Activated T-helper 17 cell treated with anti-CD3 and anti-CD28 coated beads, Interleukin-2, amount 50 U/mL, for 72 hours (primary cell): ENCODE results near the gene PRDM5. TPM values are rescaled to one million over a fixed set of nuclear protein-coding genes. Genes with fewer than 3 reads are reported as not detected.
A peak's percentile ranks its signal among the peaks of the same experiment; 100 is the strongest.

Source experiments
- ATAC-seq: fragments of 150-1000 bp; cut with Tn5 transposase; replicated peaks from 2 replicates; pipeline ENCODE4 v1.10.0; 2021; ENCODE audit warnings: mild to moderate bottlenecking, moderate library complexity
- H3K27ac Mint-ChIP-seq: one replicate; pipeline ENCODE4 v1.8.0; 2022; ENCODE audit warnings: mixed read lengths
- H3K27me3 Mint-ChIP-seq: one replicate; pipeline ENCODE4 v1.8.0; 2022; ENCODE audit warnings: mixed read lengths
- H3K36me3 Mint-ChIP-seq: one replicate; pipeline ENCODE4 v1.8.0; 2022; ENCODE audit warnings: low read depth, mild to moderate bottlenecking, mixed read lengths
- H3K4me1 Mint-ChIP-seq: one replicate; pipeline ENCODE4 v1.8.0; 2022; ENCODE audit warnings: mixed read lengths
- H3K4me3 Mint-ChIP-seq: one replicate; pipeline ENCODE4 v1.8.0; 2022; ENCODE audit warnings: mild to moderate bottlenecking, mixed read lengths
- H3K9me3 Mint-ChIP-seq: one replicate; pipeline ENCODE4 v1.8.0; 2022; ENCODE audit warnings: mixed read lengths
- total RNA-seq, 2 donors: library from RNA; stranded (reverse); gene quantifications; one replicate each; pipeline ENCODE4 v1.2.3, GENCODE V29; 2022

The PRDM5 gene
- total RNA-seq, 2 donors from 2014 or later = 0.21 to 0.52 TPM

DNA sequence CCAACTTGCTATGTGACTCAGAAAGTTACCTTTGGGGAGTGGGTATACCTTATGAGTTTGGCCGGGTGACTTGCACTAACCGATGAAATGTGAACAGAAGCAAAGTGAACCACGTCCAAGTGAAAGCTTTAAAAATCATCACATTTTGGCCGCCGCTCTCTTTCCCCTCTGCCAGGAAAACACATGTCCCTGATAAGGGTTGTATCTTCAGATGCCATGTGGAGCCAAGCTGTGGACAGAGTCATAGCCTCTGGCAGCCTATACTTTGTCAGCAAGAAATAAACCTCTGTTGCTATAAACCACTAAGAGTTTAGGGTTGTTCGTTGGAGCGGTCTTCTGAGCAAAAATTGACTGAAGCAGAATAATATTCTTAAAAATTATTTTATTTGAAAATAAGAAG, 92.3 kb downstream of the PRDM5 start:
- H3K9me3 Mint-ChIP-seq = no peaks in the 10 kb centered on the region
- no peak overlapping the region for H3K4me3 Mint-ChIP-seq
- H3K27me3 Mint-ChIP-seq = peaks cover 5% of the 10 kb centered on the region
- ATAC-seq = no peak
- no peaks in the 10 kb centered on the region for H3K36me3 Mint-ChIP-seq
- H3K27ac Mint-ChIP-seq = no peak overlapping the region
- no peaks in the 10 kb centered on the region for H3K4me1 Mint-ChIP-seq

DNA sequence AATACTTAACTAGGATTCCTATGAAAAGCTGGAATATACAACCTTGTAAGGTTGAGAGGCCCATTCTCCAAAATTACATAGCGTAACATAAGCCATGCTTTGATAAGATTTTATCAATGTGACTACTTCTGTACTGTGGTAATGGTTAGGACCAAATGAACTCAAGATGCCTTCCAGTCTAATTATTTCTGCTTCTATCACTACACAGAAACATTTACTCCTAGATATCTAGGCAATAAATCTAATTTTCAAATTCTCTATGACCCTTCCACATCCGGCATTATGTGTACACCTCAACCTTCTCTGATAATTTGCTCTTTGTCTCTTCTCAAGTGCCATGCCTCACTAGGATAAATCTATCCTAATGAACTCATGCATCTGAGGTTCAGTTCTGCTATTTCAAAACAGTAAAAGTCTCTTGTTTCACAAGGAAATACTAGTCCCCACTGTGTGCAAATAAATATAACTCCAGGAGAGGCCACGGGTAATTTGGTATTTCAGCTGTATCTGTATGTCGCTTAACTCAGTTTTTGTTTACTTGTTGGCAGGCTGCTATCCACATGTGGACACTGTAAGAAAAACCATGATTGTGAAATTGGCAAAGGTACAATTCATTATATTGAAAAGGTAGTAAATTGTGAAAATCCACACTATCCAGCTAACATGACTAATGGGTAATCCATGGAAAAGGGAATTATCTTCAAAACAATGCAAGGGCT, 93.3 kb downstream of the PRDM5 start:
- no peak overlapping the region for H3K27ac Mint-ChIP-seq
- peaks cover 5% of the 10 kb centered on the region for H3K27me3 Mint-ChIP-seq
- H3K9me3 Mint-ChIP-seq = no peaks in the 10 kb centered on the region
- no peak overlapping the region for H3K4me3 Mint-ChIP-seq
- no peaks in the 10 kb centered on the region for H3K36me3 Mint-ChIP-seq
- no peaks in the 10 kb centered on the region for H3K4me1 Mint-ChIP-seq
- ATAC-seq = no peak

DNA sequence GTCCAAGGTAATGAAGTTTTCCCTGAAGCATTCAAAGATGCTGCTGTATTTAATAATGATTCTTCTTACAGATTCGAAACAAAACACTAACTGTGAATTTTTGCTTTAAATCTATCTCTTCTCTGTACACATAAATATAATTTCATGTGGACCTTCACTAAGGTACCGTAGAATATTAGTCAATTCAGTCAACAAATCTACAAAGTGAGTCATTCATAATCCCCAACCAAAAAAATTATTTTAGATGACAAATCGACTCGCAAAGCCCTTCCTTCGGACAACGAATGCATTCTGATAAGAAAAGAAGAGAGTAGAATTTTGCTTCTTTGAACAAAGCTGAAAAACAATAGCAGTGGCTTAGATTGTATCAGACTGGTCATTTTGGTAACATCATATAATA, 95.7 kb downstream of the PRDM5 start:
- ATAC-seq = no peak
- H3K4me3 Mint-ChIP-seq = no peak overlapping the region
- H3K4me1 Mint-ChIP-seq = no peaks in the 10 kb centered on the region
- peaks cover 5% of the 10 kb centered on the region for H3K27me3 Mint-ChIP-seq
- no peaks in the 10 kb centered on the region for H3K36me3 Mint-ChIP-seq
- no peaks in the 10 kb centered on the region for H3K9me3 Mint-ChIP-seq
- H3K27ac Mint-ChIP-seq = no peak overlapping the region

DNA sequence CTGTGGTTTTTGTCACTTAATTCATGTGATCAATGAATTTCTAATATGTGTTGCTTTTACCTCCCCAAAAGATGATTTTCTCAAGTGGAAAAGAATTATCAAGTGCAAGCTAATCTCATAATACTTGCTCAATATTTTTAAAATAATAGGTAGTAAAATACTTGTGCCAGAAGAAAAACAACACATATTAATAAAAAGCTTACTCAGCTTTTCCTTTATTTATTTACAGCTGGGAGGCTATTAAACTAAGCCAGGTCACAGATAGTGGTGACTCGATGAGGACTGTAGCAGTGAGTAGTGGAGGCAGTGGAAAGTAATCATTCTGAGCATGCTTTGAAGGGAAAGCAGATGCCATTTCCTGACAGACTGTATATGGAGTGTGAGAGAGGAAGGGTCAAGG, 96.1 kb downstream of the PRDM5 start:
- Mint-ChIP-seq H3K4me3 (no peak overlapping the region), H3K9me3 (no peaks in the 10 kb centered on the region), H3K36me3 (no peaks in the 10 kb centered on the region), H3K27ac (no peak overlapping the region), H3K27me3 (peaks cover 5% of the 10 kb centered on the region), H3K4me1 (no peaks in the 10 kb centered on the region)
- no peak for ATAC-seq

DNA sequence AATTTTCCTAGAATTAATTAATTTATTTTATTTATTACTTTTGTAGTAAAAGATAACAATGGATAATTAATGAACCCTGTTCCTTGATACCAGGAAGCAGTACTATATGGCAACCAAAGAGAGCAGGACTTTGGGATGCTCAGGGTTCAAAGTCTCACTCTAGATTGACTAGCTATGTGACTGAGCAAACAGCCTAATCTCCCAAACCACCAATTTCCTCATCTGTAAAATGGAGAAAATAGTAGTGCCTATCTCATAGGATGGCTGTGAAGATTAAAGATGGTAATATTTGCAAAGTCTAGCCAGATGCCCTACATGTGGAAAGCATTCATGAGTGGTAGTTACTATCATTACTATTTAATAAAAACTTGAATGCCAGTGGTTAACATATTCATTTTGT, 97.6 kb downstream of the PRDM5 start:
- Mint-ChIP-seq H3K36me3 (no peaks in the 10 kb centered on the region), H3K4me1 (peaks cover 1% of the 10 kb centered on the region), H3K4me3 (no peak overlapping the region), H3K27me3 (peaks cover 5% of the 10 kb centered on the region), H3K9me3 (no peaks in the 10 kb centered on the region), H3K27ac (no peak overlapping the region)
- no peak for ATAC-seq

DNA sequence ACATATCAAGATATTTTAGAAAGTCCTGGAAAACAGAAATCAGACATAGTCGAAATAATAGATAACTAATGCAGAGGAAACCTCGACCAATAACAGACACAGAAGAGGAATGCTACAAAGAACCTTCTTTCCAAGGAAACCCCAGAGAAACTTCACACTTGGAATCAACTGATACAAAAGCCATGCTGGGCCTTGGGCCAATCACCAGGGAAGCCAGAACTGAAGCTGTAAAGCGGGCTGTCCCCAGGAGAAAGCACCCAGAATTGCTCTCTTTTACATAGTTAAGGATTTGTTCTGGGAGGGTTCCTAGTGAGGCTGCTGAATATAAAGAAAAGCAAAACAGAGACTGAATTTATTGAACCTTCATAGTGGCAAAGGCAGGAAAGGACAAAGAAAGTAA, 100.5 kb downstream of the PRDM5 start:
- Mint-ChIP-seq H3K4me1 (peaks cover 6% of the 10 kb centered on the region), H3K27ac (no peak overlapping the region), H3K27me3 (no peaks in the 10 kb centered on the region), H3K4me3 (no peak overlapping the region), H3K9me3 (no peaks in the 10 kb centered on the region), H3K36me3 (no peaks in the 10 kb centered on the region)
- ATAC-seq = no peak

DNA sequence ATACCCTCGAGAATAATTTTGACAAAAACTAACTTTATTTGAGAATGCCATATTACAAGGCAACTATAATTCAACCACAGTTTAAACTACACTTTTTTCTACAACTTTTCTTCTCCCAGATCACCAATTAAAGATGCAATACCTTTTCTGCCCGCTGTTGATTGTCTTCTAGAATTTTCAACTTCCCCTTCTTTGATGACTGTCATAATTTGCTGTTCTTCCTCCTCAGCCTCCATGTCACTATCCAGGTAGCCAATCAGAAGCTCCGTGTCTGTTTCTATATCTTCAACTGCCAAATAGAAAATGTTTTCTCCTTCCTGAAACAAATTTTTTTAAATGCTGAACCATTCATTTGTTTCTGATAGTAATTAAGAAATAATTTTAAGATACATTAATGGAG, 101.5 kb downstream of the PRDM5 start:
- Mint-ChIP-seq H3K27ac (no peak overlapping the region), H3K36me3 (no peaks in the 10 kb centered on the region), H3K4me3 (no peak overlapping the region), H3K27me3 (peaks cover 4% of the 10 kb centered on the region), H3K4me1 (peaks cover 12% of the 10 kb centered on the region), H3K9me3 (no peaks in the 10 kb centered on the region)
- no peak for ATAC-seq

DNA sequence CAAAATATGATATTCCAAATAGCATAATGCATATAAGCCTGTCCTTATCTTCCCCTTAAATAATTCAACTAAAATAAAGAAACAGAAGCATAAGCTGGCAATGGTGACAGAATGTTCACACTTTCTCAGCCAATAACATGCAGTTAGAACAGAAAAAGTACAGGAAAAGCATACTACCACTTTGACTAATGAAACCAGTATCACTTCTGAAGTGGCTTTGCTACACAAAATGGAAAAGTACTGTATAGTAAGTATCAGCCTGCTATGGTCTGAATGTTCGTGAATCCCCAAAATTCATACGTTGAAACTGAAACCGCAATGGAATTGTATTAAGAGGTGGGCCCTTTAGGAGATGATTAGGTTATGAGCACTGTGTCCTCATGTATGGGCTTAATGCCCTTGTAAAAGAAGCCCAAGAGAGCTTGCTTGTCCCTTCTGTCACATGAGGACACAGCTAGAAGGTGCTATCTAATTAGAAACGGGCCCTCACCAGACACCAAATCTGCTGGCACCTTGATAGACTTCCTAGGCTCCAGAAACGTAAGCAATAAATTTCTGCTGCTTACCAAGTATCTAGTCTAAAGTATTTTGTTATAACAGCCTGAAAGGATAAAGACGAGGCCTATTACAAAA, 102.6 kb downstream of the PRDM5 start:
- H3K27me3 Mint-ChIP-seq = peaks cover 4% of the 10 kb centered on the region
- H3K4me3 Mint-ChIP-seq = no peak overlapping the region
- no peak overlapping the region for H3K27ac Mint-ChIP-seq
- no peaks in the 10 kb centered on the region for H3K9me3 Mint-ChIP-seq
- no peaks in the 10 kb centered on the region for H3K36me3 Mint-ChIP-seq
- H3K4me1 Mint-ChIP-seq = peaks cover 12% of the 10 kb centered on the region
- peak; percentile 96 for ATAC-seq

DNA sequence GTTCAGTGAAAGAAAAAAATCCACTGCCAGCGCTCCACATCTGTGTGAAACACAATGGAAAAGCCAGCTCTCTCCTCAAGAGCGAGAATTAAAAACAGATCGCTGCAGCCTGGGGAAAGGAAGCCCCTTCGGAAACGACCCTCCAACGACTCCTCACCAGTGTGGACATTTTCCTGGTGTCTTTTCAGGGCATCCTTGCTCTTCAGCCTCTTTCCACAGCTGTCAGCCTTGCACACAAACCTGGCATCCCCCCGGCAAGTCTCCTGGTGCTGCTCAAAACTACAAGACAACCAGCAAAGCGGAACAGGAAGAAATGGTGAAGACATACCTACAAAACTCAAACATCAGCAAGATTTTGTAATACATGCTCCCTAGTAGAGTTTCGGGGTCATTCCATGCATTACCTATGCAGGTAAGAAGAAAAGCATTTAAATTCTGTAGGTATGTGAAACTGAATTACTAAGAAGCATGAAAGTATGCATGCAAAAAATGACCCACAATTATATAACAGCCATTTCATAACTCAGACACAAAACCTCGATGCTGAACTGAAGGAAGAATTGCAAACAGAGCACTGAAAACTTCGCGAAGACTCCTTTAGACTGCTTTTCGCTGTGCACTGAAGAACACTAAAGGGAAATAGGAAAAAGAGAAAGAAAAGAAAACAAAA, 106.1 kb downstream of the PRDM5 start:
- Mint-ChIP-seq H3K36me3 (no peaks in the 10 kb centered on the region), H3K9me3 (no peaks in the 10 kb centered on the region), H3K4me3 (peak overlapping the region; percentile 35), H3K27me3 (peaks cover 4% of the 10 kb centered on the region), H3K27ac (no peak overlapping the region), H3K4me1 (peaks cover 12% of the 10 kb centered on the region)
- no peak for ATAC-seq

DNA sequence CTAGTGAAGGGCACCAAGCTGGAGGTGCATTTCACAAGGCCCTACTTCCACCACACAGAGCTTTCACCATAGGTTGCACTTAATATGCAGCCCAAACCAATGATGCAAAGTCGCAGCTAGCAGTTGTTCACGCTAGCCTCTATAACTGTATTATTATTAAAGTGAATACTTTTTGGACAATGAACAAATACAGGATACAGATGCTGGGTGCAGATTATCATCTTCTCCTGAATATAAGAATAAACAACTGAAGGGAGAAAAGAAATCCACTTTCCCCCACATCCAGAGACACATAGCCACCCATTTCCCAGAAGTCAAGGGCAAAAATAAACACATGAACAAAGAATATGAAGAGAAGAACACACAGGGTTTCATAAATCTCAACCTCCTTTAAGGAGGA, 107.2 kb downstream of the PRDM5 start:
- ATAC-seq = no peak
- H3K4me1 Mint-ChIP-seq = peaks cover 12% of the 10 kb centered on the region
- H3K27ac Mint-ChIP-seq = no peak overlapping the region
- no peaks in the 10 kb centered on the region for H3K36me3 Mint-ChIP-seq
- H3K4me3 Mint-ChIP-seq = no peak overlapping the region
- H3K9me3 Mint-ChIP-seq = no peaks in the 10 kb centered on the region
- H3K27me3 Mint-ChIP-seq = peaks cover 4% of the 10 kb centered on the region

DNA sequence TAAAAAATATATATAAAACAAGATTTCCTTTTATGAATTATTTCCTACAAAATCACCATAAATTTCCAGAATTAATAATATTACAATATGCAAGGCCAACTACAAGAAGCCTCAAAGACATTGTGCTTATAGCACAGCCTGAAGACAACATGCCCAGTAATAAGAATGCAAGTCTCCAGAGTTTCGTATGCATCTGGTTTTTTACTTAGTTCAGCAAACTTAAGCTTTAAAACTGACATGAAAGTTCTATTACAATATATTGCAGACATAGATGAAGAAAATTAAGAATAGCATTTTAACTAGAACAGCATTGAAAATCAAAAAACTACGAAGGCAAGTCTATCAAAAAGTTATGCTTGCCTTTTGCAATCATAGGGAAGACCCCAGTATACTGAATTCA, 107.6 kb downstream of the PRDM5 start:
- H3K9me3 Mint-ChIP-seq = no peaks in the 10 kb centered on the region
- H3K4me3 Mint-ChIP-seq = no peak overlapping the region
- H3K36me3 Mint-ChIP-seq = no peaks in the 10 kb centered on the region
- H3K27me3 Mint-ChIP-seq = peaks cover 4% of the 10 kb centered on the region
- H3K4me1 Mint-ChIP-seq = peaks cover 10% of the 10 kb centered on the region
- no peak overlapping the region for H3K27ac Mint-ChIP-seq
- ATAC-seq = no peak

DNA sequence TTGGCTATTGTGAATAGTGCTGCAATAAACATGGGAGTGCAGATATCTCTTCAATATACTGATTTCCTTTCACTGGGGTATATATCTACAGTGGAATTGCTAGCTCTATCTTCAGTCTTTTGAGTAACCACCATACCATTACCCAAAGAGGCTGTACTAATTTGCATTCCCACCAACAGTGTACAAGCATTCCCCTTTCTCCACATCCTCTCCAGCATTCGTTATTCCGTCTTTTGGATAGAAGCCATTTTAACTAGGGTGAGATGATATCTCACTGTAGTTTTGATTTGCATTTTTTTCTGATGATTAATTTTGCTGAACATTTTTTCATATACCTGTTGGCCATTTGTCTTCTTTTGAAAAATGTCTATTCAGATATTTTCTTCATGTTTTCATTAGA, 110.3 kb downstream of the PRDM5 start:
- Mint-ChIP-seq H3K4me3 (no peak overlapping the region), H3K9me3 (no peaks in the 10 kb centered on the region), H3K27me3 (peaks cover 4% of the 10 kb centered on the region), H3K4me1 (peaks cover 6% of the 10 kb centered on the region), H3K27ac (no peak overlapping the region), H3K36me3 (no peaks in the 10 kb centered on the region)
- ATAC-seq = no peak

DNA sequence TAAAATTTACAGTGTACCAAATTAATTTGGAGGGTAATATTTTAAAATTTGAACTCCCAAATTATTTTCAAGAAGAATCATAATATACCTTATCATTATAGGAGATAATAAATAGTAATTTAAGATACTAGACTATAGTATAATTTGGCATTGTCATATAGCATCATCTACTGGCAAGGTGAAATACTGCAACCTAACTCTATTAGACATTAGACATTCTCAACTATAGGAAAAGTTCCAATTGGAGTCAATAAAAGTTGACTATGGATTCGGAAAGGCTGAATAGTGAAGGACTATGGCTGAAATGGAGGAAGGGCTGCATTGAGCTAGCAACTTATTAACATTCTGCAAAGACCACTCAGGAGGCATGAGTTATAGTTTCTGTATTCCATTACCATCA, 113.0 kb downstream of the PRDM5 start:
- H3K4me3 Mint-ChIP-seq = no peak overlapping the region
- no peaks in the 10 kb centered on the region for H3K36me3 Mint-ChIP-seq
- H3K9me3 Mint-ChIP-seq = peaks cover 3% of the 10 kb centered on the region
- H3K27ac Mint-ChIP-seq = no peak overlapping the region
- H3K27me3 Mint-ChIP-seq = no peaks in the 10 kb centered on the region
- ATAC-seq = no peak
- H3K4me1 Mint-ChIP-seq = no peaks in the 10 kb centered on the region

DNA sequence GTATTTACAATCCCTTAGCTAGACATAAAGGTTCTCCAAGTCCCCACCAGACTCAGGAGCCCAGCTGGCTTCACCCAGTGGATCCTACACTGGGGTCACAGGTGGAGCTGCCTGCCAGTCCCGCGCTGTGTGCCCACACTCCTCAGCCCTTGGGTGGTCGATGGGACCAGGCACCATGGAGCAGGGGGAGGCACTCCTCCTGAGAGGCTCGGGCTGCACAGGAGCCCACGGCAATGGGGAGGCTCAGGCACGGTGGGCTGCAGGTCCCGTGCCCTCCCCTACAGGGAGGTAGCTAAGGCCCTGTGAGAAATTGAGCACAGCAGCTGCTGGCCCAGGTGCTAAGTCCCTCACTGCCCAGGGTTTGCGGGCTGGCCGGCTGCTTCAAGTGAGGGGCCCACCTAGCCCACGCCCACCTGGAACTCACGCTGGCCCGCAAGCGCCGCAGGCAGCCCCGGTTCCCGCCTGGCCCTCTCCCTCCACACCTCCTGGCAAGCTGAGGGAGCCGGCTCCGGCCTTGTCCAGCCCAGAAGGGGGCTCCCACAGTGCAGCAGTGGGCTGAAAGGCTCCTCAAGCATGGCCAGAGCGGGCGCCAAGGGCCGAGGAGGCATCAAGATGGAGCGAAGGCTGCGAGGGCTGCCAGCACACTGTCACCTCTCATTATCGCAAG, 113.9 kb downstream of the PRDM5 start:
- Mint-ChIP-seq H3K27me3 (no peaks in the 10 kb centered on the region), H3K4me3 (no peak overlapping the region), H3K27ac (no peak overlapping the region), H3K36me3 (no peaks in the 10 kb centered on the region), H3K4me1 (no peaks in the 10 kb centered on the region), H3K9me3 (peaks cover 4% of the 10 kb centered on the region)
- ATAC-seq = no peak
